ENCODE measurements around the gene ZAR1L.

ZAR1L gene

DNA sequence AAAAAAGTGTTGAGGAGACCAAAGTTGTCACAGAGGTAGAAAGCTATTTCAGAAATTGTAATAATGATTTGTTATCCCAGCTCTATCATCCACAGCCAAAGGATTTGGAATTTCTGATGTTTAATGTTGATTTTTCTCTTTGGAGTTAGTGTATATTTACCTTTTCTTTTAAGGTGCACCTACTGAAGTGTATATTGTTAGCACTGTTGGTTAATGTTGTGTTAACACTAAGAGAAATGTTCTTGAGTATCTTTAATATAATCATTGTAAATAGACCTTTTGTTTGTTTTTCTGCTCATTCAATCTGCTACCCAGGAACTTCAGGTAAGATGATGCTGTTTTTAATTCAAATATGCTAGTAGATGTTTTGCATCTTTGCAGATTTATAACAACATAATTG lies 57.5 kb downstream of the ZAR1L start:
- no peak for DNase-seq (ENCODE audit: extremely low read depth in 1 of 2, low read depth in 1 of 2)

DNA sequence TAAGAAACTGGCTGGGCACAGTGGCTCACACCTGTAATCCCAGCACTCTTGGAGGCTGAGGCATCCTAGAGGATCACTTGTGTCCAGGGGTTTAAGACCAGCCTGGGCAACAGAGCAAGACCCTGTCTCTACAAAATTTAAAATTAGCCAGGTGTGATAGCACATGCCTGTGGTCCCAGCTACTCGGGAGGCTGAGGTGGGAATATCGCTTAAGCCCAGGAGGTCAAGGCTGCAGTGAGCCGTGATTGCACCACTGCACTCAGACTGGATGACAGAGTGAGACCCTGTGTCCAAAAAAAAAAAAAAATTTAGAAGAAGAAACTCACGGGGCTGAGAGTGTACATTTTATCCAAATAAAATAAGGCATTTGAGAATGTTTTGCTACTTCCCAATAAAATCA lies 58.9 kb downstream of the ZAR1L start:
- DNase-seq (ENCODE audit: extremely low read depth in 1 of 2, low read depth in 1 of 2) = no peak

GRCh38 chr13:32255724-32256109 lies 59.4 kb downstream of the ZAR1L start:
- DNase-seq (ENCODE audit: extremely low read depth in 1 of 2, low read depth in 1 of 2) = no peak

DNA sequence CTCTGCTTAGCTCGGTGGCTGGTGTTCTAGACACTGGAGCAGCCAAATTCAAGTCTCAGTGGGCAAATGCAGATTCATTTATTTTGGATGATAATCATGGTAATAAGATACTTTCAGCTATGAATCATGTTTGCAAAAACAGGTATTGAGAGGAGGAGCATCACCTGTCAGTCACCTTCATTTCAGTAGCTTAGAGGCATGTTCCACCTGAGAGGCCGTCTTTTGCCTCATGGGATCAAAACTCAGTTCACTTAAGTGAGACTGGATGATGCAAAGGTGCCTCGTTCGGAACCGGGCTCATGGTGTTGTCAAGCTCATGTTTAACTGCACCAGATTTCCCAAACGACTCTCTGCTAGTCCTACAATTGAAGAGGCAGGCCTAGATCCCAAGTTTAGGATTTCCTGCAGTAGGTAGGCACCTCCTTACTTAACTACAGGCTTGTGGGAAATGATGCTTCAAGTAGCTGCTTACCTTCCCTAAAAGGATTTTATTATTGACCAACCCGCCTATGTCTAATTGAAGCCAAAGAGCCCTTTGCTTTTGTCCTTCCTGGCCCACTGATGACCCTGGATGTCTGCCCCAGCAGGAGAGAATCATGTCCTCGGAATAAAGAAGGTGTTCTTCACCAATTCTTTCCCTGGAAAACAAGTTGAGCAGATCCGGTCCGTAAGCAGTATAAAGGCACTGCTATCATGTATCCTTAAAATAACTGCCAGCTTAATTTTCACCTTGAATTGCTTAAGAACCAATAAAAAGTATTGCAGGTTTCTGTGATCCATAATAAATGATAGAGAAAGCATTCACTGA lies 60.0 kb downstream of the ZAR1L start:
- DNase-seq (ENCODE audit: extremely low read depth in 1 of 2, low read depth in 1 of 2) = no peak

DNA sequence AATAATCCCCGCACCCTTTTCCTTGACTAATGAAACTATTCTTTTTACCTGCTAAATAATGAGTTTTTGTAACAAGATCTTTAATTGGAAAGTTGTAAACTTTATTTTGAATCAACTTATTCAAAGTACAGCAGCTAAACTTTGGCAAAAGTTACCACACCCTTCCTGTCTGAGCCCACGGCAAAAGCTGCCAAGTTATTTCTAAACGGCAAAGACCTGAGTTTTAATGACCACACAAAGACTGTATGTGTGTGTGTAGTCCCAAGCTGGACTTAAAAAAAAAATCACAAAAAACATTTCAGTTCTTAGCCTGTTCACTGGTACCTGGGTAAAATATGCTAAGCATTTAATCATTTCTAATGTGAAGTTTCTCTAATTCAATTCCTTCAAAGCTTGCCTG lies 60.7 kb downstream of the ZAR1L start:
- DNase-seq (ENCODE audit: extremely low read depth in 1 of 2, low read depth in 1 of 2) = no peak

DNA sequence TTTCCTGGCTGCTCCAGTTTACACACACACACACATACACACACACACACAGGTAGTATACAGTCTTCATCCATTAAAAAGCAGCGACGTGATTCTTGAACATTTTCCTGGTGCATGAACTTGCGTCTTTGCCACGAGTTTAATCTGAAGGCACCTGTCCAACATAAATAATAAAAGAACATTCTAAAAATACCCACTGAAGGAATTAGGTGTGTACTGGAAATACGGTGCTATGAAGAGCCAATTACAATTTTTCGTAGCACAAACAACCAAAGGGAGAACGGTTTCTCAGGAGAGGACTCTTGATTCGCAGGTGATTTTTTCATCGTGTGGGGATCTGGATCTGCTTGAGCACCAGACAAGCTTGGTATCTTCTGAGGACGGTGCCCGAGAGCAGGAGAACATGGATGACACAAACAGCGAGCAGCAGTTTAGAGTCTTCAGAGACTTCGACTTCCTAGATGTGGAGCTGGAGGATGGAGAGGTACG lies 61.2 kb downstream of the ZAR1L start:
- no peak for DNase-seq (ENCODE audit: extremely low read depth in 1 of 2, low read depth in 1 of 2)

Measured in activated CD8-positive, alpha-beta memory T cell treated with anti-CD3 and anti-CD28 coated beads for 1 hour (primary cell).